ENCODE data around the gene POLR2H.

POLR2H gene

GRCh38 chr3:184389384-184389783, 27.9 kb downstream of the POLR2H start:
- DNase-seq, result no peak

- DNase-seq, result no peak
These were observed 28.5 kb downstream of the POLR2H start for GRCh38 chr3:184389935-184390528.

- no peak for DNase-seq
These were observed 29.8 kb downstream of the POLR2H start for GRCh38 chr3:184391266-184391665.

GRCh38 chr3:184395320-184395660, 33.8 kb downstream of the POLR2H start:
- DNase-seq, result no peak

- no peak for DNase-seq
These were observed 37.9 kb downstream of the POLR2H start for GRCh38 chr3:184399410-184399809.

- no peak for DNase-seq
These were observed 43.8 kb downstream of the POLR2H start for GRCh38 chr3:184405075-184406030.

- DNase-seq, result no peak
These were observed 47.9 kb downstream of the POLR2H start for GRCh38 chr3:184409331-184409926.

- DNase-seq, result no peak
These were observed 48.5 kb downstream of the POLR2H start for GRCh38 chr3:184409946-184410500.

GRCh38 chr3:184414418-184415202, 53.1 kb downstream of the POLR2H start:
- no peak for DNase-seq

- no peak for DNase-seq
These were observed 53.6 kb downstream of the POLR2H start for GRCh38 chr3:184415203-184415490.

GRCh38 chr3:184417619-184418327, 56.3 kb downstream of the POLR2H start:
- peak; percentile 60 for DNase-seq

Measured in left hindlimb (tissue), 1 donor.